B cell (primary cell): ENCODE results near the gene WBP1. TPM values are rescaled to one million over a fixed set of nuclear protein-coding genes. Genes with fewer than 3 reads are reported as not detected.

ENCODE experiments used
- ATAC-seq: fragments of 200-7000 bp; cut with Tn5 transposase; one replicate; pipeline ENCODE4 v1.10.0; 2021; ENCODE audit warnings: low read depth, mild to moderate bottlenecking, moderate number of reproducible peaks, moderate library complexity
- CTCF ChIA-PET: fragments of 350-600 bp; sonication (Branson Sonifier 250); formaldehyde crosslinking; loops from one replicate; lab custom pipeline; 2021; ENCODE audit warnings: antibody characterized with exemption, inconsistent platforms; lab: Charles Lee
- POLR2A ChIA-PET: fragments of 350-600 bp; sonication (Branson Sonifier 250); formaldehyde crosslinking; loops from one replicate; lab custom pipeline; 2021; ENCODE audit warnings: antibody characterized with exemption; lab: Charles Lee
- DNase-seq: peaks from one replicate; pipeline ENCODE4 v3.0.0; 2013
- H2AFZ ChIP-seq: 2 replicates; pipeline ENCODE4 v1.6.1; 2012; ENCODE audit warnings: mild to moderate bottlenecking, low read depth, low read length; ENCODE audit not compliant: insufficient read depth, poor library complexity, severe bottlenecking
- H3K27ac ChIP-seq, 2 donors: 1 replicate in 1 of 2; 2 replicates in 1 of 2; pipeline ENCODE4 v1.5.1; 2012 to 2013; ENCODE audit warnings: low read length in 2 of 2, mild to moderate bottlenecking in 2 of 2, moderate library complexity in 1 of 2
- H3K27me3 ChIP-seq, 4 experiments: fragments of 200-600 bp in 1 of 4; sonication (generic) in 1 of 4; replicated peaks in 1 of 4; 1 replicate in 2 of 4; 2 replicates in 2 of 4; pipeline versions ENCODE4 v1.6.1 to v1.7.0; 2013 to 2016; ENCODE audit warnings: low read length in 3 of 4, mild to moderate bottlenecking in 2 of 4, mixed read lengths in 1 of 4, moderate library complexity in 1 of 4; ENCODE audit not compliant: insufficient read depth in 4 of 4, control insufficient read depth in 3 of 4; ENCODE audit errors: control extremely low read depth in 1 of 4
- H3K36me3 ChIP-seq, 2 experiments: replicated peaks in 1 of 2; 1 replicate in 1 of 2; 2 replicates in 1 of 2; pipeline versions ENCODE4 v1.6.1 to v1.7.1; 2013; ENCODE audit warnings: low read length in 1 of 2; ENCODE audit not compliant: insufficient read depth in 2 of 2, control insufficient read depth in 1 of 2; ENCODE audit errors: control extremely low read depth in 1 of 2, extremely low read depth in 1 of 2
- H3K4me1 ChIP-seq, 2 donors: fragments of 200-600 bp in 1 of 2; sonication (generic) in 1 of 2; 1 replicate in 1 of 2; 2 replicates in 1 of 2; pipeline versions ENCODE4 v1.5.1 to v1.6.1; 2013 to 2017; ENCODE audit warnings: low read length in 2 of 2; ENCODE audit not compliant: control insufficient read depth in 2 of 2, insufficient read depth in 2 of 2
- H3K4me2 ChIP-seq: replicated peaks from 2 replicates; pipeline ENCODE3; 2012; ENCODE audit warnings: mild to moderate bottlenecking, low read depth, low read length; ENCODE audit not compliant: poor library complexity, severe bottlenecking
- H3K4me3 ChIP-seq, 5 experiments: fragments of 200-600 bp in 1 of 5; sonication (generic) in 1 of 5; 1 replicate in 3 of 5; 2 replicates in 2 of 5; pipeline versions ENCODE4 v1.5.1 to v1.7.0; 2011 to 2016; ENCODE audit warnings: low read length in 4 of 5, mild to moderate bottlenecking in 4 of 5, low read depth in 2 of 5, control low read depth in 1 of 5, moderate library complexity in 1 of 5; ENCODE audit not compliant: insufficient read depth in 1 of 5; ENCODE audit errors: control extremely low read depth in 1 of 5, extremely low read depth in 1 of 5
- H3K79me2 ChIP-seq: fragments of 200-600 bp; sonication (generic); one replicate; pipeline ENCODE4 v1.6.0; 2016; ENCODE audit warnings: low read length; ENCODE audit not compliant: control insufficient read depth, insufficient read depth
- H3K9ac ChIP-seq: fragments of 200-600 bp; sonication (generic); 2 replicates; pipeline ENCODE4 v1.6.1; 2017; ENCODE audit warnings: mild to moderate bottlenecking, low read length, moderate library complexity
- H3K9me3 ChIP-seq, 3 donors: one replicate each; pipeline versions ENCODE4 v1.6.1 to v1.7.1; 2013; ENCODE audit warnings: low read length in 2 of 3; ENCODE audit not compliant: control insufficient read depth in 2 of 3, insufficient read depth in 1 of 3; ENCODE audit errors: control extremely low read depth in 1 of 3
- H4K20me1 ChIP-seq: 2 replicates; pipeline ENCODE4 v1.6.0; 2012; ENCODE audit warnings: mild to moderate bottlenecking, low read length; ENCODE audit not compliant: insufficient read depth, control insufficient read depth, poor library complexity, severe bottlenecking
- H3K27ac Mint-ChIP-seq: one replicate; pipeline ENCODE4 v1.8.0; 2021; ENCODE audit warnings: mixed read lengths
- H3K27me3 Mint-ChIP-seq: one replicate; pipeline ENCODE4 v1.8.0; 2021; ENCODE audit warnings: mixed read lengths
- H3K4me1 Mint-ChIP-seq: one replicate; pipeline ENCODE4 v1.8.0; 2021; ENCODE audit warnings: mixed read lengths
- H3K4me3 Mint-ChIP-seq: one replicate; pipeline ENCODE4 v1.8.0; 2021; ENCODE audit warnings: mixed read lengths
- H3K9me3 Mint-ChIP-seq: one replicate; pipeline ENCODE4 v1.8.0; 2022; ENCODE audit warnings: mixed read lengths; ENCODE audit not compliant: insufficient read depth
- CTCF ChIP-seq: fragments of 200-600 bp; IDR thresholded peaks from one replicate; pipeline ENCODE4 v1.8.0; 2022; ENCODE audit warnings: antibody characterized with exemption, mild to moderate bottlenecking
- EZH2 ChIP-seq: IDR thresholded peaks from 2 replicates; pipeline ENCODE4 v1.6.1; 2012; ENCODE audit warnings: borderline replicate concordance, low read depth, mild to moderate bottlenecking, moderate library complexity, low read length; ENCODE audit not compliant: insufficient read depth, poor library complexity, severe bottlenecking
- WGBS: methylation state at CpG from one replicate; pipeline ENCODE4 v1.1.5; 2013; ENCODE audit warnings: missing lambda C conversion rate; ENCODE audit not compliant: insufficient coverage; 5-methylcytosine and 5-hydroxymethylcytosine counted together
- intact Hi-C: fragments of 100-400 bp; cut with micrococcal nuclease; formaldehyde crosslinking; loops from one replicate; pipeline ENCODE4 v1.10.0; 2022
- polyA plus RNA-seq: library from polyadenylated mRNA; depleted of rRNA; stranded (reverse); fragments of >200 nt; gene quantifications from 2 replicates; pipeline ENCODE4 v1.2.3, GENCODE V29; 2012
- total RNA-seq, 2 donors: library from RNA; stranded (reverse); fragments of 120-200 nt in 1 of 2; gene quantifications; 1 replicate in 1 of 2; 2 replicates in 1 of 2; pipeline versions ENCODE4 v1.2.3 to v1.2.4, GENCODE V29; 2013 to 2022

The WBP1 gene
- total and polyA plus RNA-seq, 2 donors (not counting 1 experiment from before 2014, with no cell fraction given): 98.4 to 207 TPM

GRCh38 chr2:74430502-74430901, 27.7 kb upstream of the WBP1 start:
- H3K27me3 Mint-ChIP-seq: no peaks in the 10 kb centered on the region
- no peaks in the 10 kb centered on the region for H4K20me1 ChIP-seq
- ATAC-seq (no peak), DNase-seq (no peak)
- H3K4me1 Mint-ChIP-seq: peaks cover under 1% of the 10 kb centered on the region
- CTCF ChIA-PET: interaction anchor here (0.6 kb wide), 1 partner anchor 279 kb away, joined by 3 read pairs; no protein-coding TSS in a partner anchor
- H3K4me2 ChIP-seq: no peak overlapping the region
- POLR2A ChIA-PET: interaction anchor here (1.3 kb wide), 1 partner anchor 9 kb away, joined by 3 read pairs; the partner anchor contains the start of genes C2orf81 and WDR54
- H3K9me3 Mint-ChIP-seq: no peaks in the 10 kb centered on the region
- H3K9ac ChIP-seq: no peak overlapping the region
- H3K9me3 ChIP-seq: no peaks in the 10 kb centered on the region
- over 99% methylated on average over 8 of the region's 11 CpGs for WGBS
- no peaks in the 10 kb centered on the region for H3K79me2 ChIP-seq
- H3K27ac Mint-ChIP-seq: no peak overlapping the region
- H3K4me3 Mint-ChIP-seq: no peak overlapping the region
- H3K27ac ChIP-seq: no peak overlapping the region
- no peaks in the 10 kb centered on the region for H3K4me1 ChIP-seq
- intact Hi-C loops: no loop called here
- no peak overlapping the region for H2AFZ ChIP-seq
- no peaks in the 10 kb centered on the region for H3K36me3 ChIP-seq
- no peak for TF ChIP-seq CTCF
- TF ChIP-seq EZH2: no peak
- no peak overlapping the region for H3K4me3 ChIP-seq
- no peaks in the 10 kb centered on the region for H3K27me3 ChIP-seq

- Histone ChIP-seq H3K36me3 (no peaks in the 10 kb centered on the region), H3K9me3 (peaks cover 0 to 4% (median 0%) of the 10 kb centered on the region in 3 donors), H3K4me1 (peaks cover 27 to 32% of the 10 kb centered on the region in 2 donors), H3K79me2 (no peaks in the 10 kb centered on the region), H3K9ac (no peak overlapping the region), H3K27ac (no peak overlapping the region), H3K4me2 (no peak overlapping the region), H2AFZ (no peak overlapping the region), H4K20me1 (no peaks in the 10 kb centered on the region), H3K4me3 (no peak overlapping the region), H3K27me3 (peaks cover 0 to 15% (median 3%) of the 10 kb centered on the region in 4 experiments)
- Mint-ChIP-seq H3K27ac (no peak overlapping the region), H3K4me3 (no peak overlapping the region), H3K27me3 (peaks cover 3% of the 10 kb centered on the region), H3K4me1 (peaks cover 41% of the 10 kb centered on the region), H3K9me3 (no peaks in the 10 kb centered on the region)
- CTCF ChIA-PET: interaction anchor here (0.7 kb wide), 1 partner anchor 62 kb away, joined by 3 read pairs; no protein-coding TSS in a partner anchor
- intact Hi-C loops: no loop called here
- WGBS: 96% methylated on average over 34 of the region's 43 CpGs
- TF ChIP-seq CTCF (no peak), EZH2 (no peak)
- POLR2A ChIA-PET: no interaction called here
- DNase-seq (no peak), ATAC-seq (no peak)
Measured at GRCh38 chr2:74436111-74436805, 22.0 kb upstream of the WBP1 start.
